Hindlimb muscle (tissue), 1 donor: Measurements from ENCODE around the gene STK35. TPM values are rescaled to one million over a fixed set of nuclear protein-coding genes. Genes with fewer than 3 reads are reported as not detected.
"Not testable (repeated sequence)": the region's sequence is repeated elsewhere in the genome, so short reads cannot be mapped to it uniquely, and the experiment has no call there.

Experiments
- DNase-seq: peaks from one replicate; pipeline ENCODE4 v3.0.0-alpha.2; 2013
- polyA plus RNA-seq: library from polyadenylated mRNA; unstranded; fragments of 120-200 nt; gene quantifications from one replicate; pipeline ENCODE4 v1.2.1, GENCODE V29; 2013; ENCODE audit not compliant: insufficient read length

STK35 gene
- polyA plus RNA-seq, 1 donor, result 8.4 TPM

DNA sequence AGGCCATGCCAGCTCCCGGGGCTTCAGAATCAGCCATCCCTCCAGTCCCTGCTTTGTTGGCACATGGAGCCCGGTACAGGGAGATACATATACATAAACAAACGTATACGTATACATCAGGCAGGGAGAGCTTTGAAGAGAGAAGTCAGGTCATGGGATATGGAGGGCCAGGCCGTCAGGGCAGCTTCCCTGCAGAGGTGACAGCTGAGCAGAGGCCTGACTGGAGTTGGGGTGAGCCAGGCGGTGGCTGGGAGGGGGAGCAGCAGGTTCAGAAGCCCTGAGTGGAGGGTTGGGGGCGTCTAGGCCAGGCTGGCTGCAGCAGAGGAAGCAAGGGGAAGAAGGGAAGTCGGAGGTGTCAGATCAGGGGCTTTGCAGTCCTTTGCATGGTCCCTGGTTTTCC, 61.7 kb downstream of the STK35 start:
- no peak for DNase-seq

- DNase-seq, result no peak
These were observed 62.1 kb downstream of the STK35 start for GRCh38 chr20:2163757-2164156.

DNA sequence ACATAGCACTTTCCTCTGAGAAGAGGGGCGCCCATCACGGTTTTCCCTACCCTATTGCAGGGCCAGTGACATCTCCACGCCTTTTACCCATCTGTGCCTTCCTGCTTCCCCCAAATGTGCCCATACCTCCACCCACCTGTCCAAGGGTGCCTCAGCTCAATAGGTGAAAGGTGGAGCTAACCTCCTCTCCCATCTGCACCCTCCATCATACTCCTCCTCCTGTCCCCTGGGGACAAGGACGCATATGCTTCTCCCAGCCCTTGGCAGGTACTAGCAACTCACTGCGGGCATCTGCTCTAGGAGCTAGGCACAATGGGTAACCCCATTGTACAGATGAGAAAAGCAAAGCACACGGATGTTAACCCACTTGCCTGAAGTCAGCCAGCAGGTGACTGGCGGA, 62.8 kb downstream of the STK35 start:
- DNase-seq, result no peak

DNA sequence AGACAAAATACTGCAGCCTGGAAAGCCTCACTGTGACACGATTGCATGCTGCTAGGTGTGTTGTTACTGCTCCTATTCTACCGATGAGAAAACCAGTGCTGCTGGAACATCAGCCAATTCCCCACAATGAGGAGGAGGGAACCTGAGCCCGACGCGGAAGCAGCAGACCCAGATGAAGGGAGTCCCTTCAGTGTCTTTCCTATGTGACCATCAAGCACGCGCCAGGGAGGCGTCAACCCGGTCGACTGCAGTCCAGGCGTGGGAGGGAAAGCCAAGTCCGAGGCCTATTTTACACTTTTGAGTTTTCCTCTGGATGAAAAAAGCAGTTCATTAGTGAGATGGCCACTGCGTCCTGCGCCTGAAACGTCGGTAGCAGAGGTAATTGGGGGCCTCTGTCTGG, 63.3 kb downstream of the STK35 start:
- DNase-seq, result no peak

DNA sequence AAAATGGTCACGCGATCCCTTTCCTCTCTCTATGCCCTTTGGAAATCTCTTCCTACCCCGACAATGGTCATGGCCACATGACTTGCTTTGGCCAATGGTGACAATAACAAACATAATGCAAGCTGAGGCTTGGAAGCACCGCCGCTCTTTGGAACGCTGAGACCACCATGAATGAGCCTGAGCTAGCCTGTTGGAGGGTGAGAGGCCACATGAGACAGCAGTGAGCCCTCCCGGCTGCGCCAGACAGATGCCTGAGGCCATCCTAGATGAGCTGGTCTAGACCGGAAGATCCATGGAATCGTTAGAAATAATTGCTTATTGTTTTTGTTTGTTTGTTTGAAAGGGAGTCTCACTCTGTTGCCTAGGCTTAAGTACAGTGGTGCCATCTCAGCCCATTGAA, 64.2 kb downstream of the STK35 start:
- no peak for DNase-seq

GRCh38 chr20:2167112-2167511, 65.5 kb downstream of the STK35 start:
- no peak for DNase-seq

DNA sequence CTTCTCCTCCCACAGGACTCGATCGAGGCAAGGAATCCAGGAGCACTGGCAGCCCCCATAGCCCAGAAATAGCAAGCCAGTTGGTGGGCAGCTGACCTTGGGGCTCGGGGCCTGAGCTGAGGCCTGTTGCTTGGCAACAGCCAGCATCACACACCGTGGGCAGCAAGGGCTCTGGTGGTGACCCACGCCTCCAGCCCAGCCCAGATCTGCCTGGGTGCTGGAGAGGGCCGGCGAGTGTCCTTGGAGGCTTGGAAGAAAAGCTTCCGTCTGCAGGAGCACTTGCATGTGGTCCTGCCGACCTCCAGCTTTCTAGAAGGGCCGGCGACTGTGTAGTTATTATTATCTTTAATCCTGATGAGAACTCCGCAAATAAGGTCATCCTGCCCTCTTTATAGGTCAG, 67.3 kb downstream of the STK35 start:
- no peak for DNase-seq

DNA sequence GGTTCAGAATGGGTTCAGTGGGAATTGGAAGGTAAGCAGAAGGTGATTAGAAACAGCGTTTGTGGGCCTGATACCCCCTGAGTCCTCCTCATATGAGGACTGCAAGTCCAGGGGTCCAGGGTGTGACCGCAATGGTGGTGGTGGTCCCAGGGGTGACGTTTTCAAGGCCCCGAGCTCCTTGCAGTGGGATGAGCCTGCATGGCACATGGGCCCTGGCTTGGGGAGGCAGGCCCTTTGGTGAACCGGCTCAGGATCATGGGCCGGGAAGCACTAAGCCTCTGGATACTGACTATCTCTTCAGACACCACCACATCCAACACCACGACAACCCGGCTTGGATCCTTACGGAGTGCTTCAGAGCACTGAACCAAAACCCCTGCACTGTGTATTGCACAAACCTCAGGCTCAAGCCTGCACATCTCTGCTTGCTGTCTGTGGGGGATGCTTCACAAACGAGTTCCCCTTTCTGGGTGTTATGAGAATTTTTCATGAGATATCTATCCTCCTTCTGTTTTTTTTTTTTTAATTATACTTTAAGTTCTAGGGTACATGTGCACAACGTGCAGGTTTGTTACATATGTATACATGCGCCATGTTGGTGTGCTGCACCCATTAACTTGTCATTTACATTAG, 67.9 kb downstream of the STK35 start:
- DNase-seq, result no peak

- DNase-seq, result no peak
These were observed 68.8 kb downstream of the STK35 start for GRCh38 chr20:2170404-2170803.

- DNase-seq, result no peak
These were observed 69.7 kb downstream of the STK35 start for GRCh38 chr20:2171266-2171790.

DNA sequence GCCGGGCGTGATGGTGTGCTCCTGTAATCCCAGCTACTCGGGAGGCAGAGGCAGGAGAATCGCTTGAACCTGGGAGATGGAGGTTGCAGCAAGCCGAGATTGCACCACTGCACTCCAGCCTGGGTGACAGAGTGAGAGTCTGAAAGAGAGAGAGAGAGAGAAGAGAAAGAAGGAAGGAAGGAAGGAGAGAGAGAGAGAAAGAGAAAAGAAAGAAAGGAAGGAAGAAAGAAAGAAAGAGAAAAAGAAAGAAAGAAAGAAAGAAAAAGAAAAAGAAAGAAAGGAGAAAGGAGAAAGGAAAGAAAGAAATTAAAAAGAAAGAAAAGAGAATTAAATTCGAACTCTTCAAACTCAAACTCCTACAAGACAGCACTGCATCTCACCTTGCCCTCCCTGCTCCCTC, 70.2 kb downstream of the STK35 start:
- DNase-seq, result not testable (repeated sequence)

DNA sequence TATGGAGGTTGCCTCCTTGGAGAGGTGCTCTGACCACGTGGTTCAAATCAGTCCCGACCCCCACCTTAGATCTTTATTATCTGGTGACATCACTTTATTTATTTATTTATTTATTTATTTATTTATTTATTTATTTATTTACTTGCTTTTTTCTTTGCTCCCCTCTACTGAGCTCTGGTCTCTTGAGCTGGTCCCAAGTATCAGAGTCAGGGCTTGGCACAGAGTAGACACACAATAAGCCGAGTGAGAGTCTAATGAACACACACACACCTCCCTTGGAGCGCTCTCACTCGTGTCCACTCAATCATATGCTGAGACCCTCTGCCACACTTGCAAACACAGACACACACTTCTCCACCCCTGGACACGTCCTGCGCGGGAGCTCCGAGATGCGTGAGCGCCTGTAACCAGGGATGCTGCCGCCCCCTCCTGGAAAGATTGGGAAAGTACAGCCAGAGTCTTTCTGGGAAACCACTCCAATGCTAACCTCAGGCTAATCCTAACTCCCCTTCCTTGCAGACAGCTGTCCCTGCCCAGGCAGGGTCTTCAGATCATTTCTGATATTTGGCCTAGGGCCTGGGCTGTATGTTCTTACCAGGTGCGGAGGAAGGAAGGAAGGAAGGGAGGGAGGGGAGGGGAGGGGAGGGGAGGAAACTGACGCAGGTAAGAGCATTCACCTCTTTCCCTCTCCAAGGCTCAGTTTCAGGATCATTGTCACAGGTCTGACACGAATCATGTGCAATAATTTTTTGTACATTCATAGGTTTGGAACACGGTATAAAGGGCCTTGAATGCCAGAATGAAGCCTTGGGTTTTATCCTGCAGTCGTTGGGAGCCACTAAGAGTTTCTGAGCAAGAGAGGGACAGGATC, 70.9 kb downstream of the STK35 start:
- DNase-seq, result peak; percentile 70

GRCh38 chr20:2173186-2173585, 71.6 kb downstream of the STK35 start:
- no peak for DNase-seq

- DNase-seq, result no peak
These were observed 72.4 kb downstream of the STK35 start for GRCh38 chr20:2174067-2174466.

- no peak for DNase-seq
These were observed 75.3 kb downstream of the STK35 start for GRCh38 chr20:2176946-2177345.

DNA sequence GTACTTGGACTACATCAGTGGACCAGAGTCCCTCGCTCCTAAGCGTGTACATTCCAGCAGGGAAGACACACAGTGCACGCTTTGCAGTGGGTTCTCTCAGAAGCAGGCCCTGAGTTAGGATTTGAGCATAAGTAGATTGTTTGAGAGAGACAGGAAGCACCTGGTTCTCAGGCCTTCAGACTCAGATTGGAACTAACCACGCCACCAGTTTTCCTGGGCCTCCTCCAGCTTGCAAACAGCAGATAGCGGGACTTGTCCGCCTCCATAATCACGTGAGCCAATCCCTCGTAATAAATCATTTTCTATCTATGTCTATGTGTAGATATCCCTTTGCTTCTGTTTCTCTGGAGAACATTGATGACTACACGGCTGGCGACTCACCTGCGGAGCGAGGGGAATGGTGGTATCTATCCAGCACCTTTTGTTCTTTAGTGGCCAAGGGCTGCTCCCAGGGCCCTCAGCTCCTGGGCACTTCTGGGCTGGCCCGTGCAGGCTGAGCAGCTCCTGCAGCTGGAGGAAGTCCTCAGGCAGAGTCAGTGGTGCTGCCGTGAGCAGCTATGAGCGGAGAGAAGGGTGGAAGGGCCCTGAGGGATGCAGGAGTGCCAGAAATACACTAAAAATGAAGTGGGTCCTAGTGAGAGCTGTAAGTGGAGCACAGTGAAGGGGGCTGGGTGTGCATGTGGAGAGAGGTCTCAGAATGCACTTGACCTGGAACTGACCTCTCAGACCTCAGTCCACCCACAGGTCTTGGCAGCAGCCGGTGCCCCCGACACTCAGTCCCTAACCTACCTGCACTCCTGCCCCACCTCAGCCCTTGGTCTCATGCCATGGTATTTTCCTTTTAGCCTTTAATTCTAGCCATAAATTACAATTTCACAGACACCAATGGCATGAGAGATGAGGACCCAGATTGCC, 76.9 kb downstream of the STK35 start:
- peak; percentile 15 for DNase-seq

GRCh38 chr20:2179233-2179580, 77.6 kb downstream of the STK35 start:
- DNase-seq, result no peak

DNA sequence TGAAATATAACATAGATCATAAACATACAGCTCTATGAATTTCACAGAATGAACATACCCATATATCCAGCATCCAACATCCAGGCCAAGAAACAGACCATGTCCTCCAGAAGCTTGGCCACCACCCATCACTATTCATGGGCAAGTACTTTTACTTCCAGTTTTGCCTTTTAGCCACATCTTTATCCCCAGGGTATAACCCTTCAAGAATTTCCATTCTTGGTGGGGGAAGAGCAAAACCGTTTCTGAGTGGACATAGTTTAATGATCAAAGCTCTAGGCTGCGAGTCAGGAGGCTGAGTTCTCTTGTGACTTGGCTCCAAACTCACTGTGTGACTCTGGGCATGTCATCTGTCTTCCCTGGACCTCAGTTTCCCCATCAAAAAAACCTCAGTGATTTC, 78.3 kb downstream of the STK35 start:
- DNase-seq, result no peak

DNA sequence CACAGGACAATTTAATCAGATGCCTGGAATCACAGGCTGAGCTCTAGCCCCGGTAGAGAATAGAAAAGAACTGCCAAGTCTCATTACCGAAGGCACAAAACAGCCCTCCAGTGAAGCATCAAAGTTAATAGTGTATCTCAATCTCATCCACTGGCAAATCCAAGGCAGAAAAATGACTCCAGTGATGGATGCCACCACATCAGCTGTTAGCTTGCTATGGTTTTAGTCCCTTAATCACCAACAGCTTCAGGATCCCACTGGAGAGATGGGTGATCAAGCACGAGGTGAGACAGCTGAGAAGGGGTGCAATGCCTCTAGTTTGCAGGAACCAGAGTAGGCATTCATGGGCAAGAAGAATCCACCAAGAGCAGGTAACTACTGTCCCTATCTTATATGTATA, 81.8 kb downstream of the STK35 start:
- DNase-seq, result no peak

- not testable (repeated sequence) for DNase-seq
These were observed 83.3 kb downstream of the STK35 start for GRCh38 chr20:2184933-2185332.

DNA sequence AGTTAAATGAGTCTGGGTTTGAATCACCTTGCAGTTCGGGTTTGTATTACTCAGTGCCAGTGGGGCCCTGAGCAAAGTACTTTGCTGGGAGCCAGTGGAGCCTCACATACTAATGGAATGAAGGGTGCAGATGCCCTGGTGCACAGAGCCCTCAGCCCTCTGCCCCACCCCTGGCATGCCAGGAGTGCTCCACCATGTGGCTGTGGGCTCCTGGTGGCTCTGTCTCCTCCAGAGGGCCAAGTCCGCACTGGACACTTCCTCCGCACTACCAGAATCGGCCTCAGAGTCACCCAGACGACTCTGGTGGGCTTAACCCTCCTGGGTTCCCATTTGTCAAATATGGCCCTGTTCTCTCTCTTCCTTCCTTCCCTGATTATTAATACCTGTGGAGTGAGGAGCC, 94.0 kb downstream of the STK35 start:
- DNase-seq, result no peak

DNA sequence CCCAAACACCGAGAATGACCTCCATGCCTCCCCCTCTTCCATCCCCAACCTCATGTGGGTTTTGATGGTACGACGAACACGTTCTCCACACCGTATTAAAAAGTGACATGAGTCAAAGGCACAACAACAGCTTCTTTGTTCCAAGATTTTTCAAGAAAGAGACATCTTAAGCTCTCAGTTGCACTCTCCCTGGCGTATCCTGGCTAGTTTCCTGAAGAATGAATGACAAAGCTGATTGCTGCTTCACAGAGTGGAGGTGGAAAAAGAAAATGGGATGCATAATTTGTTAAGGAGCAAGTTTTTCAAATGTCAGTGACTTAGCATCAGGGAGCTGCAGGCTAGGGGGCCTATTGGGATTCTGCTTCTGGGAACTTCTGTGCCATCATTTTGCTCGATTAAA, 95.5 kb downstream of the STK35 start:
- DNase-seq, result no peak
